Measurements from ENCODE around the gene PCIF1.
"Not testable (repeated sequence)": the region's sequence is repeated elsewhere in the genome, so short reads cannot be mapped to it uniquely, and the experiment has no call there.

Gene PCIF1

GRCh38 chr20:45934586-45935415 is at the start of gene PCIF1:
Gene PCIF1, plus strand, starts transcription at chr20:45934683. Its CDS starts 4,317 bp downstream, at chr20:45939000.
- DNase-seq, result peak; percentile 99

- no peak for DNase-seq
These were observed 47.7 kb upstream of the PCIF1 start for GRCh38 chr20:45886590-45887345.

- DNase-seq, result no peak
These were observed 47.2 kb upstream of the PCIF1 start, which contains the start of gene SPATA25 for GRCh38 chr20:45887346-45887715. Gene SPATA25, minus strand, starts transcription at chr20:45887622. Its CDS starts 32 bp downstream, at chr20:45887590.

- DNase-seq, result no peak
These were observed 45.8 kb upstream of the PCIF1 start for GRCh38 chr20:45888681-45889080.

- DNase-seq, result peak; percentile 56
These were observed 44.2 kb upstream of the PCIF1 start for GRCh38 chr20:45890077-45890984.

GRCh38 chr20:45890985-45891983 is 43.2 kb upstream of the PCIF1 start, which contains the start of the genes CTSA and NEURL2:
Gene CTSA, plus strand, starts transcription at chr20:45891335. Its CDS starts 234 bp downstream, at chr20:45891569.
Gene NEURL2, minus strand, starts transcription at chr20:45891208. Its CDS starts 217 bp downstream, at chr20:45890991.
- peak; percentile 82 for DNase-seq

GRCh38 chr20:45892049-45892825 is 42.2 kb upstream of the PCIF1 start:
- DNase-seq, result no peak

- no peak for DNase-seq
These were observed 41.5 kb upstream of the PCIF1 start for GRCh38 chr20:45892828-45893500.

- no peak for DNase-seq
These were observed 40.7 kb upstream of the PCIF1 start for GRCh38 chr20:45893831-45894230.

- DNase-seq, result no peak
These were observed 39.7 kb upstream of the PCIF1 start for GRCh38 chr20:45894797-45895196.

- no peak for DNase-seq
These were observed 37.8 kb upstream of the PCIF1 start for GRCh38 chr20:45896641-45897161.

GRCh38 chr20:45897289-45897688 is 37.2 kb upstream of the PCIF1 start:
- DNase-seq, result no peak

GRCh38 chr20:45897692-45898091 is 36.8 kb upstream of the PCIF1 start:
- DNase-seq, result no peak

- DNase-seq, result no peak
These were observed 36.2 kb upstream of the PCIF1 start for GRCh38 chr20:45898285-45898684.

GRCh38 chr20:45899046-45899835 is 35.2 kb upstream of the PCIF1 start:
- DNase-seq, result no peak

- not testable (repeated sequence) for DNase-seq
These were observed 33.2 kb upstream of the PCIF1 start for GRCh38 chr20:45901332-45901731.

GRCh38 chr20:45902199-45902701 is 32.2 kb upstream of the PCIF1 start:
- DNase-seq, result no peak

Measured in activated T-cell treated with anti-CD3 and anti-CD28 coated beads, Interleukin-2, amount 50 U/mL, for 1 hour (primary cell).